Epithelial cell of proximal tubule (primary cell): ENCODE measurements around the gene AJUBA. TPM values are rescaled to one million over a fixed set of nuclear protein-coding genes. Genes with fewer than 3 reads are reported as not detected.

Source experiments
- DNase-seq: peaks from one replicate; pipeline ENCODE4 v3.0.0-alpha.2; 2011; ENCODE audit warnings: low read depth
- H3K4me3 ChIP-seq: 2 replicates; pipeline ENCODE4 v1.5.1; 2011; ENCODE audit warnings: low read depth, mild to moderate bottlenecking, low read length
- total RNA-seq: library from RNA; depleted of rRNA; stranded (reverse); fragments of >200 nt; gene quantifications from 2 replicates; pipeline ENCODE4 v1.2.3, GENCODE V29; 2015
- TF ChIP-seq, protein P1 (sequence below): conservative IDR thresholded peaks from 2 replicates; pipeline ENCODE4 v1.5.1; 2012; ENCODE audit warnings: low read depth, mild to moderate bottlenecking, low read length

The AJUBA gene
- total RNA-seq, 1 donor from 2014 or later = 63.2 TPM

DNA sequence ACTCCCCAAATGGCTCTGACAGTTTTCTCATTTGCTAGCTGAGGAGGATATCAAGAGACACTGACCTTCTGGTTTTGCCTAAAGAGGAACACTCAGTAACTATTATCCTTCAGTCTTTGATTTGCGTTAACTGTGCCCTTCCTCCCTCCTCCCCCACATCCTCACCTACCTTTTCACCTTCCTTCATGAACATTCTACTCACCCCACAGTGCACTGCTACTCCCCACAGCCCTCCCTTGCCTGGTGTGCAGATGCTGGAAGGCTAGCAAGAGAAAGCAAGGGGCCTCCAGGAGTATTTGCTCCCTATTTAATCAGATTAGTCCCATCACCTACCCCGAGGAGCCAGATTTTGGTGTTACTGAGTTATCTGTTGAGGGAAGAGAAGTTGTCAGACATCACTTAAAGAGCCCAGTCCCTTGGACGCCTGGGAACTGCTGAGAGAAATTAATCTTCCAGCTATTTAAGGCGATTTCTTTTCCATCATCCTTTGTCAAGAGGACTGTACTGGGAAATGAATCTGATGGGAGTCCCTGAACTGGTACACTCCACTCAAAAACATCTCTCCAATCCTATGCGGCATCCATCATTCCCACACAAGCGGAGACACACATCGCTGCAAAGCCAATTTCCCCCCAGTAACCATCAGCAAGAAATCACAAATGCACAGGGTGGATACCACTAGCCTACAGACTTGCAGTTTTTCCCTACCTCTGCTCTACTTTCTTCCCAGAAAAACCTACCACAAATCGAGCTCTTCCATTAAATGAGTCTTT lies 40.9 kb upstream of the AJUBA start:
- TF ChIP-seq, protein P1, sequence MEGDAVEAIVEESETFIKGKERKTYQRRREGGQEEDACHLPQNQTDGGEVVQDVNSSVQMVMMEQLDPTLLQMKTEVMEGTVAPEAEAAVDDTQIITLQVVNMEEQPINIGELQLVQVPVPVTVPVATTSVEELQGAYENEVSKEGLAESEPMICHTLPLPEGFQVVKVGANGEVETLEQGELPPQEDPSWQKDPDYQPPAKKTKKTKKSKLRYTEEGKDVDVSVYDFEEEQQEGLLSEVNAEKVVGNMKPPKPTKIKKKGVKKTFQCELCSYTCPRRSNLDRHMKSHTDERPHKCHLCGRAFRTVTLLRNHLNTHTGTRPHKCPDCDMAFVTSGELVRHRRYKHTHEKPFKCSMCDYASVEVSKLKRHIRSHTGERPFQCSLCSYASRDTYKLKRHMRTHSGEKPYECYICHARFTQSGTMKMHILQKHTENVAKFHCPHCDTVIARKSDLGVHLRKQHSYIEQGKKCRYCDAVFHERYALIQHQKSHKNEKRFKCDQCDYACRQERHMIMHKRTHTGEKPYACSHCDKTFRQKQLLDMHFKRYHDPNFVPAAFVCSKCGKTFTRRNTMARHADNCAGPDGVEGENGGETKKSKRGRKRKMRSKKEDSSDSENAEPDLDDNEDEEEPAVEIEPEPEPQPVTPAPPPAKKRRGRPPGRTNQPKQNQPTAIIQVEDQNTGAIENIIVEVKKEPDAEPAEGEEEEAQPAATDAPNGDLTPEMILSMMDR = no peak
- no peak for DNase-seq
- H3K4me3 ChIP-seq = no peak overlapping the region

DNA sequence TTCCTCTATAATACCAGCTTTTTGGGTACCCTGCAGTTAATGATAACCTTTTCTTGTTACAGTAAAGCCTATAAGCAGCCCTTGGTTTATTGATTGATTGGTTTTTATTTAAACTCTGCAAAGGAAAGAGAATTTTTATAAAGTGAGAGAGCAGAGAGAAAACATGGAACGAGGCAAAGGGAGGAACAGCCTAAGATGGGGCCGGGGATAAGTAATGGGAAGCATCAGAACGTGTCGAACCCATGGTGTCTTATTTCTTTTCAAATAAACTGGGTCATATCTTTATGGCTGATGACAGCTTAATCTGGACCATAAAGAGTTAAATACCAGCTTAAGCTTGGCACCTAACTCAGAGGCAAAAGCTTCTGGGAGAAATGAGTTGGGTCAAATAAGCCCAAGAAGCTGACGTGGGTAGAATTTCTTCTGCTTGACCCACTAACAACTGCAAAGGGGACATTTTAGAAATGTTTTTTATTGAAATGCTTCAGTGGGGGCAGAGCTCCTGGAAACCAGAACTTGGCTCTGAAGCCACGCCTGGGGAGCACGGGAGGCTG lies 39.6 kb upstream of the AJUBA start:
- TF ChIP-seq, protein P1 = no peak
- no peak for DNase-seq
- H3K4me3 ChIP-seq = no peak overlapping the region

DNA sequence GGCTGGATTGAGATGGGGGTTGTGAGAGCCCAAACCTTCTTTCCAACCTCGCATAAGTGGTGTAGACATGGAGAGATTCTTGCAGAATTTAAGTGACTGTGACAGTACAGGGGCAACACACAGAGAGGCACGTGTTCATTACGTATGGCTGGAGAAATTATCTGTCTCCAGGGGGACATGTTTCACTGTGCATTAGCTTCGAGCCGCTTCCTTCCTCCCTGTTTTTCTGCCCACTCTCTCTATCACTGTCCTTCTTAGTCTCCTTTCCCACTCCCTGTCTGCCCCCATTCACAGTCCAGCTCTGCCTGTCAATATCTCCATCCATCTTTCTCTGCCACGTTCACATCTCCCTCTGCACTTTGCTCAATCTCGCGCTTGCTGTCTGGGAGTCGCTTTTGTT lies 39.1 kb upstream of the AJUBA start:
- no peak overlapping the region for H3K4me3 ChIP-seq
- TF ChIP-seq, protein P1 = no peak
- DNase-seq = no peak

GRCh38 chr14:23020143-23021128 lies 38.1 kb upstream of the AJUBA start:
- H3K4me3 ChIP-seq = no peak overlapping the region
- no peak for DNase-seq
- TF ChIP-seq, protein P1 = no peak

- no peak overlapping the region for H3K4me3 ChIP-seq
- DNase-seq = no peak
- TF ChIP-seq, protein P1 = no peak
These were observed 35.8 kb upstream of the AJUBA start for GRCh38 chr14:23018107-23018506.

DNA sequence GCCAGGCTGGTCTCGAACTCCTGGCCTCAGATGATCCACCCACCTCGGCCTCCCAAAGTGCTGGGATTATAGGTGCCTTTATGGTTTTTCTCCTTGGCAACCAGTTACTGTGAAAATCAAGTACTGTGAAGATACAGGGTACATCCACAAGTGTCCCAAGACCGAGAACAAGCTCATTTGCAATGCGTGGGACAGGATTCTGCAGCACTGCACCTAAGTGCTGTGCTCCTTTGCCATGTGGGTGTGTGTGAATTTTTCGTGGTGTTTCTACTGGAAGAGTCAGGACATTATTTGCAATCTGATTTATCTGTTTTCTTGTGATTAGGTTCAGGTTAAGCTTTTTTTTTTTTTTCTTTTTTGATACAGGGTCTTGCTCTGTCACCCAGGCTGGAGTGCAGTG lies 34.7 kb upstream of the AJUBA start:
- no peak overlapping the region for H3K4me3 ChIP-seq
- TF ChIP-seq, protein P1 = no peak
- DNase-seq = no peak
